Endodermal cell (in vitro differentiated cells): ENCODE data around the gene PPP4R2. TPM values are rescaled to one million over a fixed set of nuclear protein-coding genes. Genes with fewer than 3 reads are reported as not detected.

Experiments used
- DNase-seq: peaks from one replicate; pipeline ENCODE4 v3.0.0-alpha.2; 2017
- H3K27ac ChIP-seq: 2 replicates; pipeline ENCODE4 v1.5.1; 2013; ENCODE audit warnings: mild to moderate bottlenecking, low read depth, low read length, moderate library complexity
- H3K27me3 ChIP-seq: 2 replicates; pipeline ENCODE4 v1.6.1; 2013; ENCODE audit warnings: mild to moderate bottlenecking, low read length, moderate library complexity; ENCODE audit not compliant: insufficient read depth, control insufficient read depth, poor library complexity, severe bottlenecking
- H3K36me3 ChIP-seq: 2 replicates; pipeline ENCODE4 v1.7.0; 2013; ENCODE audit warnings: mild to moderate bottlenecking, low read length, moderate library complexity; ENCODE audit not compliant: control insufficient read depth, insufficient read depth
- H3K4me1 ChIP-seq: one replicate; pipeline ENCODE4 v1.7.0; 2013; ENCODE audit warnings: low read length; ENCODE audit not compliant: control insufficient read depth, insufficient read depth
- H3K4me3 ChIP-seq: 2 replicates; pipeline ENCODE4 v1.5.1; 2013; ENCODE audit warnings: mild to moderate bottlenecking, low read length, moderate library complexity
- H3K9ac ChIP-seq: 2 replicates; pipeline ENCODE4 v1.6.1; 2013; ENCODE audit warnings: mild to moderate bottlenecking, low read length, moderate library complexity; ENCODE audit not compliant: poor library complexity, severe bottlenecking; ENCODE audit errors: extremely low read depth
- H3K9me3 ChIP-seq: 2 replicates; pipeline ENCODE4 v1.6.1; 2013; ENCODE audit warnings: mild to moderate bottlenecking, low read length, moderate library complexity; ENCODE audit not compliant: control insufficient read depth
- H3K27ac Mint-ChIP-seq: 2 replicates; pipeline ENCODE4 v1.8.0; 2020; ENCODE audit warnings: mixed read lengths
- H3K27me3 Mint-ChIP-seq: 2 replicates; pipeline ENCODE4 v1.8.0; 2021; ENCODE audit warnings: mild to moderate bottlenecking, mixed read lengths; ENCODE audit not compliant: insufficient read depth
- H3K36me3 Mint-ChIP-seq: 2 replicates; pipeline ENCODE4 v1.8.0; 2020; ENCODE audit warnings: low read depth, mixed read lengths
- H3K4me1 Mint-ChIP-seq: 2 replicates; pipeline ENCODE4 v1.8.0; 2020; ENCODE audit warnings: mixed read lengths
- H3K4me3 Mint-ChIP-seq: 2 replicates; pipeline ENCODE4 v1.8.0; 2020; ENCODE audit warnings: mild to moderate bottlenecking, moderate library complexity, mixed read lengths
- H3K9me3 Mint-ChIP-seq: 2 replicates; pipeline ENCODE4 v1.8.0; 2020; ENCODE audit warnings: mild to moderate bottlenecking, mixed read lengths
- WGBS, 2 experiments: methylation state at CpG; one replicate each; pipeline versions ENCODE4 v1.1.5 to v1.1.7; 2013; ENCODE audit warnings: missing lambda C conversion rate in 2 of 2, mixed read lengths in 1 of 2; ENCODE audit not compliant: insufficient coverage in 1 of 2, insufficient read length in 1 of 2; 5-methylcytosine and 5-hydroxymethylcytosine counted together
- total RNA-seq, 2 donors: library from RNA; stranded (reverse); fragmentation: NEBNext Ultra II Directional in 1 of 2; extraction: Animal tissue kit (Norgen Biotek cat#: 25700) in 1 of 2; gene quantifications; 2 replicates in 1 of 2; 3 replicates in 1 of 2; pipeline ENCODE4 v1.2.1, GENCODE V29; 2021
- TF ChIP-seq, protein P1 (sequence below): fragments of 200-600 bp; sonication (generic); conservative IDR thresholded peaks from 2 replicates; pipeline ENCODE4 v1.5.0; 2021; ENCODE audit warnings: antibody characterized with exemption, mild to moderate bottlenecking

The PPP4R2 gene
- total RNA-seq, 2 donors from 2014 or later: 133 to 157 TPM

DNA sequence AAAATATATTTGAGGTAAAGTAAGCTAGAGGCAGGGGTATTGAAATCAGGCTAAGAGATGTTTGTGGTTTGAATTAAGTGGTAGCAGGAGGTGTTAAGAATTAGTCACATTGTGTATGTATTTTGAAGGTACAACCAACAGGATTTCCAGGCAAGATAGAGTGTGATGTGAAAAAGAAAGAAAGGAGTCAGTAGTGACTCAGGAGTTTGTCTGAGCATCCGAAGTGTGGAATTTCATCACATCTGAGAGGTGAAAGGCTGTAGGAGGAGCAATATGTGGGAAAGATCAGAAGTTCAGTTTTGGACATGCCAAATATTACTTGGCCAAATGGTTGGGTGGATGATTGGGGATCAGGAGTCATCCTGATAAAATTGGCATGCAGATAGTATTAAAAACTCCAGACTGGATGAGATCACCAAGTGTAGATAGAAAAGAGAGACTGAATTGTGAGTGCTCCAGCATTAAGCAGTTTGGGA lies 32.7 kb downstream of the PPP4R2 start:
- DNase-seq: no peak
- Histone ChIP-seq H3K9ac (no peak overlapping the region), H3K9me3 (no peaks in the 10 kb centered on the region), H3K36me3 (peaks cover 9% of the 10 kb centered on the region), H3K27ac (no peak overlapping the region), H3K4me3 (no peak overlapping the region), H3K27me3 (no peaks in the 10 kb centered on the region), H3K4me1 (peaks cover 3% of the 10 kb centered on the region)
- peak overlapping the region; percentile 31 for H3K27ac Mint-ChIP-seq
- 87 to 88% methylated on average over 1 of the region's 1 CpG for WGBS, 2 experiments
- peaks cover 25% of the 10 kb centered on the region for H3K4me1 Mint-ChIP-seq
- H3K27me3 Mint-ChIP-seq: no peaks in the 10 kb centered on the region
- H3K4me3 Mint-ChIP-seq: no peak overlapping the region
- TF ChIP-seq, protein P1, sequence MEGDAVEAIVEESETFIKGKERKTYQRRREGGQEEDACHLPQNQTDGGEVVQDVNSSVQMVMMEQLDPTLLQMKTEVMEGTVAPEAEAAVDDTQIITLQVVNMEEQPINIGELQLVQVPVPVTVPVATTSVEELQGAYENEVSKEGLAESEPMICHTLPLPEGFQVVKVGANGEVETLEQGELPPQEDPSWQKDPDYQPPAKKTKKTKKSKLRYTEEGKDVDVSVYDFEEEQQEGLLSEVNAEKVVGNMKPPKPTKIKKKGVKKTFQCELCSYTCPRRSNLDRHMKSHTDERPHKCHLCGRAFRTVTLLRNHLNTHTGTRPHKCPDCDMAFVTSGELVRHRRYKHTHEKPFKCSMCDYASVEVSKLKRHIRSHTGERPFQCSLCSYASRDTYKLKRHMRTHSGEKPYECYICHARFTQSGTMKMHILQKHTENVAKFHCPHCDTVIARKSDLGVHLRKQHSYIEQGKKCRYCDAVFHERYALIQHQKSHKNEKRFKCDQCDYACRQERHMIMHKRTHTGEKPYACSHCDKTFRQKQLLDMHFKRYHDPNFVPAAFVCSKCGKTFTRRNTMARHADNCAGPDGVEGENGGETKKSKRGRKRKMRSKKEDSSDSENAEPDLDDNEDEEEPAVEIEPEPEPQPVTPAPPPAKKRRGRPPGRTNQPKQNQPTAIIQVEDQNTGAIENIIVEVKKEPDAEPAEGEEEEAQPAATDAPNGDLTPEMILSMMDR: no peak
- H3K36me3 Mint-ChIP-seq: peaks cover 30% of the 10 kb centered on the region
- H3K9me3 Mint-ChIP-seq: no peaks in the 10 kb centered on the region

DNA sequence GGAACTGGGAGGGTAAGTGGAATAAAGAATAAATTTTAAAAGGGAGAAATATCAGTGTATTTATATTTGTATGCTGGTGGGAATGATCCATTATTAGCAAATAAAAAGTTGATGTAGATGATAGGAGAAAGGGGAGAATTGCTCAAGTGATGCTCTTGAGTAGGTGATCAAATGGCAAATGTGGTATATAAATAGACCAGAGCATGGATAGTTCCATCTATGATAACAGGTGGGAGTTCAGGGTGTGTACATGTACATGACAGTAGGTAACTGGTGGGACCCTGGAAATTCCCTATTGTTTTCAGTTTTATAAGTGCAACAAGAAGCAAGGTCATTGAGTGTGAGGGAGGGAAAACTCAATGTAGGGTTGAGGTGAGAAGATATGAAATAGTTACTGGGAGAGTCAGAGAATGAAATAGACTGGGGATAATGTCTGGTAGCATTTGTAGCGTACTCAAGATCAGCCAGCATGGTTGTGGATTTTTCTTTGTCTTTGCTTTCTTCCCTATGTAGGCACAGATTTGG lies 33.5 kb downstream of the PPP4R2 start:
- Mint-ChIP-seq H3K36me3 (peaks cover 35% of the 10 kb centered on the region), H3K27ac (peak overlapping the region; percentile 31), H3K9me3 (no peaks in the 10 kb centered on the region), H3K27me3 (no peaks in the 10 kb centered on the region), H3K4me1 (peaks cover 26% of the 10 kb centered on the region), H3K4me3 (no peak overlapping the region)
- peaks cover 13% of the 10 kb centered on the region for H3K36me3 ChIP-seq
- DNase-seq: no peak
- no peak overlapping the region for H3K4me3 ChIP-seq
- TF ChIP-seq, protein P1: no peak
- 94 to 100% methylated on average over 1 of the region's 1 CpG for WGBS, 2 experiments
- H3K9ac ChIP-seq: no peak overlapping the region
- H3K4me1 ChIP-seq: peaks cover 5% of the 10 kb centered on the region
- H3K27me3 ChIP-seq: no peaks in the 10 kb centered on the region
- H3K27ac ChIP-seq: no peak overlapping the region
- no peaks in the 10 kb centered on the region for H3K9me3 ChIP-seq

DNA sequence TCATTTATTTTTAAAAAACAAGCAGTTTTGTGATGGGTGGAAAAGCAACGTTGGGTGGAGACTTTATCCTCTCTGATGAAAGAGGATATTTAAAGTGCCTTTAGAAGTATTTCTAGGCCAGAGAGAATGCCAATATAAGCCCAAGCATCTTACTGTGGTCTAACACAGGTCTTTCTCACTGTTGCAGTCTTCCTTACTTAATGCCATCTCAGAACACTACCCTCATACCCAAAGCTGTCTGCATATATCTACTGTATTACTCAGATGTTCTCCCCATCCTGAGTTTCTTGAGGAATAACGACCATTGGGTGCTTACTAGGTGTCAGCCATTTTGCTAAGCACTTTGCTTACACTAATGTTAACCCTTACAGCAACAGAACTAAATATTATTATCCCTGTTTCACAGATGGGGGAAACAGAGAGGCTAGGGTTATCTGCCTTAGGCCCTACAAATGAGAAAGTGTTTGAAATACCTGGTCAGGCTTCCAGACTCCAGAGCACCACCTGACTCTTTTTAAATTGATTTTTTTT lies 35.0 kb downstream of the PPP4R2 start:
- H3K4me3 Mint-ChIP-seq: no peak overlapping the region
- H3K9me3 Mint-ChIP-seq: no peaks in the 10 kb centered on the region
- Histone ChIP-seq H3K27me3 (no peaks in the 10 kb centered on the region), H3K4me3 (no peak overlapping the region), H3K9ac (no peak overlapping the region), H3K36me3 (peaks cover 18% of the 10 kb centered on the region), H3K9me3 (no peaks in the 10 kb centered on the region), H3K4me1 (peaks cover 7% of the 10 kb centered on the region), H3K27ac (no peak overlapping the region)
- H3K4me1 Mint-ChIP-seq: peaks cover 34% of the 10 kb centered on the region
- no peak for DNase-seq
- H3K27me3 Mint-ChIP-seq: no peaks in the 10 kb centered on the region
- peaks cover 31% of the 10 kb centered on the region for H3K36me3 Mint-ChIP-seq
- WGBS, 2 experiments: 61 to 72% methylated on average over 2 of the region's 2 CpGs
- TF ChIP-seq, protein P1: no peak
- H3K27ac Mint-ChIP-seq: no peak overlapping the region
